DOHH2 (cell line): ENCODE results near the gene ZNF365.

Experiments
- H3F3A ChIP-seq: fragments of 200-600 bp; sonication (generic), shearing (Covaris generic); 2 replicates; pipeline ENCODE4 v1.6.0; 2016; ENCODE audit warnings: antibody characterized with exemption, mild to moderate bottlenecking; ENCODE audit not compliant: control insufficient read depth, insufficient read depth
- H3K27ac ChIP-seq: fragments of 200-600 bp; sonication (generic); 2 replicates; pipeline ENCODE4 v1.5.1; 2014; ENCODE audit warnings: low read depth, mild to moderate bottlenecking, low read length, moderate library complexity
- H3K27me3 ChIP-seq: fragments of 200-600 bp; sonication (generic); 2 replicates; pipeline ENCODE4 v1.6.1; 2014; ENCODE audit warnings: mild to moderate bottlenecking, low read length, mixed read lengths; ENCODE audit not compliant: control insufficient read depth
- H3K36me3 ChIP-seq: fragments of 200-600 bp; sonication (generic); 2 replicates; pipeline ENCODE4 v1.6.1; 2014; ENCODE audit warnings: mild to moderate bottlenecking, low read length, moderate library complexity, mixed read lengths; ENCODE audit not compliant: control insufficient read depth
- H3K4me1 ChIP-seq: fragments of 200-600 bp; sonication (generic); 2 replicates; pipeline ENCODE4 v1.6.1; 2014; ENCODE audit warnings: mild to moderate bottlenecking, low read length, mixed read lengths; ENCODE audit not compliant: control insufficient read depth
- H3K4me2 ChIP-seq: fragments of 200-600 bp; sonication (generic); 2 replicates; pipeline ENCODE4 v1.6.0; 2014; ENCODE audit warnings: mild to moderate bottlenecking, low read length, moderate library complexity
- H3K4me3 ChIP-seq: fragments of 200-600 bp; sonication (generic); 2 replicates; pipeline ENCODE4 v1.5.1; 2014; ENCODE audit warnings: mild to moderate bottlenecking, low read length, mixed read lengths
- H3K79me2 ChIP-seq: fragments of 200-600 bp; sonication (generic); 2 replicates; pipeline ENCODE4 v1.6.1; 2014; ENCODE audit warnings: mild to moderate bottlenecking, low read length, mixed read lengths; ENCODE audit not compliant: control insufficient read depth
- H3K9me2 ChIP-seq: fragments of 200-600 bp; sonication (generic); replicated peaks from 2 replicates; pipeline ENCODE4 v1.6.1; 2014; ENCODE audit warnings: mild to moderate bottlenecking, low read length, mixed read lengths; ENCODE audit not compliant: control insufficient read depth
- H3K9me3 ChIP-seq: fragments of 200-600 bp; sonication (generic); 2 replicates; pipeline ENCODE4 v1.6.1; 2014; ENCODE audit warnings: antibody characterized with exemption, low read length, mixed read lengths; ENCODE audit not compliant: control insufficient read depth, insufficient read depth
- H4K20me1 ChIP-seq: fragments of 200-600 bp; sonication (generic); 2 replicates; pipeline ENCODE4 v1.6.0; 2014; ENCODE audit warnings: low read depth, mild to moderate bottlenecking, antibody characterized with exemption, low read length, moderate library complexity; ENCODE audit not compliant: control insufficient read depth, insufficient read depth
- EZH2phosphoT487 ChIP-seq: fragments of 200-600 bp; sonication (generic); IDR thresholded peaks from 2 replicates; pipeline ENCODE4 v1.6.1; 2017; ENCODE audit warnings: borderline replicate concordance, mild to moderate bottlenecking, antibody characterized with exemption, low read length, moderate library complexity, mixed read lengths
- TF ChIP-seq, protein P1 (sequence below): fragments of 200-600 bp; sonication (generic); IDR thresholded peaks from one replicate; pipeline ENCODE4 v1.5.1; 2014; ENCODE audit warnings: antibody characterized with exemption, mild to moderate bottlenecking, low read depth, low read length; ENCODE audit not compliant: poor library complexity, severe bottlenecking

The ZNF365 gene

DNA sequence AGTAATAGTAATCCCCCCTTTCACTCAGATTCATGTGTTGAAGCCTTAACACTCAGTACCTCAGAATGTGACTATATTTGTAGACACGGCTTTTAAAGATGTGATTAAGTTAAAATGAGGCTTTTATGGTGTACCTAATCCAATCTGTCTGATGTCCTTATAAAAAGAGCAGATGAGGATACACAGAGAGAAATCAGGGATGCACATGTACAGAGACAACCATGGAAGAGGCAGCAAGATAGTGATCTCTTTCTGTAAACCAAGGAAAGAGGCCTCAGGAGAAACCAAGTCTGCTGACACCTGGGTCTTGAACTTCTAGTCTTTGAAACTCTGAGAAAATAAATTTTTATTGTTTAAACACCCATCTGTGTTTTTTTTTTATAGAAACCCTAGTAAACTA lies 44.0 kb upstream of the ZNF365 start:
- Histone ChIP-seq H3K36me3 (no peaks in the 10 kb centered on the region), H3K9me3 (no peaks in the 10 kb centered on the region), H3K27me3 (no peaks in the 10 kb centered on the region), H3K9me2 (no peaks in the 10 kb centered on the region), H3F3A (no peaks in the 10 kb centered on the region), H3K79me2 (no peaks in the 10 kb centered on the region), H3K27ac (no peak overlapping the region), H4K20me1 (no peaks in the 10 kb centered on the region), H3K4me3 (no peak overlapping the region), H3K4me2 (no peak overlapping the region), H3K4me1 (peaks cover 19% of the 10 kb centered on the region)
- TF ChIP-seq EZH2phosphoT487: no peak
- TF ChIP-seq, protein P1, sequence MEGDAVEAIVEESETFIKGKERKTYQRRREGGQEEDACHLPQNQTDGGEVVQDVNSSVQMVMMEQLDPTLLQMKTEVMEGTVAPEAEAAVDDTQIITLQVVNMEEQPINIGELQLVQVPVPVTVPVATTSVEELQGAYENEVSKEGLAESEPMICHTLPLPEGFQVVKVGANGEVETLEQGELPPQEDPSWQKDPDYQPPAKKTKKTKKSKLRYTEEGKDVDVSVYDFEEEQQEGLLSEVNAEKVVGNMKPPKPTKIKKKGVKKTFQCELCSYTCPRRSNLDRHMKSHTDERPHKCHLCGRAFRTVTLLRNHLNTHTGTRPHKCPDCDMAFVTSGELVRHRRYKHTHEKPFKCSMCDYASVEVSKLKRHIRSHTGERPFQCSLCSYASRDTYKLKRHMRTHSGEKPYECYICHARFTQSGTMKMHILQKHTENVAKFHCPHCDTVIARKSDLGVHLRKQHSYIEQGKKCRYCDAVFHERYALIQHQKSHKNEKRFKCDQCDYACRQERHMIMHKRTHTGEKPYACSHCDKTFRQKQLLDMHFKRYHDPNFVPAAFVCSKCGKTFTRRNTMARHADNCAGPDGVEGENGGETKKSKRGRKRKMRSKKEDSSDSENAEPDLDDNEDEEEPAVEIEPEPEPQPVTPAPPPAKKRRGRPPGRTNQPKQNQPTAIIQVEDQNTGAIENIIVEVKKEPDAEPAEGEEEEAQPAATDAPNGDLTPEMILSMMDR: no peak

DNA sequence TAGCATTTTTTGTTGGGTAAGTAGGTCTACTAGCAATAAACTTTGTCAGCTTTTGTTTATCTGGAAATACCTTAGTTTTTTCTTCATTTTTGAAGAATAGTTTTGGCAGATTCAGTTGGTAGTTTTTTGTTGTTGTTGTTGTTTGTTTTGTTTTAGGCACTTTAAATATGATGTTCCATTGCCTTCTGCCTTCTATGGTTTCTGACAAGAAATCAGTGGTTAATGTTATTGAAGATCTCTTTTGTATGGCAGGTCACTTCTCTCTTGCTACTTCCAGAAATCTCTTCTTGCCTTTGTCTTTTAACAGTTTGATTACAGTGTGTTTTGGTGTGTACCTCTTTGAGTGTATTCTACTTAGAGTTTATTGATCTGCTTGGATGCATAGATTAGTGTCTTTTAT lies 41.8 kb upstream of the ZNF365 start:
- Histone ChIP-seq H3K27me3 (no peaks in the 10 kb centered on the region), H3F3A (no peaks in the 10 kb centered on the region), H3K27ac (no peak overlapping the region), H3K4me3 (no peak overlapping the region), H3K79me2 (no peaks in the 10 kb centered on the region), H4K20me1 (no peaks in the 10 kb centered on the region), H3K4me2 (no peak overlapping the region), H3K4me1 (peaks cover 27% of the 10 kb centered on the region), H3K9me3 (peaks cover 3% of the 10 kb centered on the region; the same call in 1 of the 2 replicates), H3K9me2 (no peaks in the 10 kb centered on the region), H3K36me3 (no peaks in the 10 kb centered on the region)
- TF ChIP-seq, protein P1: no peak
- no peak for TF ChIP-seq EZH2phosphoT487

DNA sequence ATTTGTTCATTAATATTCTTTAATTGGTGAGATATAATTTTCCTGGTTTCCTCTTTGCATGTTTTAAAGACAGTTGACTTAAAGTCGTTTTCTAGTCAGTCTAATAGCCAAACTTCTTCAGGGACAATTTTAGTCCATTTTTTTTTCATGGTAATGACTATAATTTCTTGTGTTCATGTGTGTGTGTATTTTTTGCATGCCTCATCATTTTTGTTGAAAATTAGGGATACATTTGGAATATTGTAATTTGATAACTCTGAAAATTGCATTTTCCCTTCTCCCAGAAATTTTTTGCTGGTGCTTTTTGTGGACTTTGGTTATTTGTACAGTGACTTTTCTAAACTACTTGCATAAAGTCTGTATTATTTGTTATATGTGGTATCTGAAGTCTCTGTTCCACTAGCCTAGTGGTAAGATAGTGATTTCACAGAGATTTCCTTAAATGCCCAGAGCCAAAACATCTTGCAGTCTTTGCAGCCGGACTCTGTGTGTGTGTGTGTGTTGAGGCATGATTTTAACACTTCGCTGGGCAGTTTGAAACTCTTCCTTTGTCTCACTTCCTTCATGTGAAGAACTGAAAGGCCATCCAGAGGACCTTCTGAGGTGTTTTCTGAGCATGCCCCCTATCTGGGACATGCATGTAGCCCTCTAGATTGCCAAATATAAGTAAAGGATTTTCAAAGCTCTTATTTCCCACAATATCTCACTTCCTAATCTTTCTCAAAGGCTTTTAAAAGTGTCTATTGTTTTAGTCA lies 40.9 kb upstream of the ZNF365 start:
- no peak overlapping the region for H3K4me3 ChIP-seq
- H3K4me1 ChIP-seq: peaks cover 27% of the 10 kb centered on the region
- no peaks in the 10 kb centered on the region for H3K79me2 ChIP-seq
- no peak for TF ChIP-seq EZH2phosphoT487
- TF ChIP-seq, protein P1: no peak
- H3K9me3 ChIP-seq: peaks cover 3% of the 10 kb centered on the region; the same call in 1 of the 2 replicates
- no peaks in the 10 kb centered on the region for H4K20me1 ChIP-seq
- H3F3A ChIP-seq: no peaks in the 10 kb centered on the region
- no peak overlapping the region for H3K27ac ChIP-seq
- H3K27me3 ChIP-seq: no peaks in the 10 kb centered on the region
- no peaks in the 10 kb centered on the region for H3K36me3 ChIP-seq
- no peak overlapping the region for H3K4me2 ChIP-seq
- H3K9me2 ChIP-seq: no peaks in the 10 kb centered on the region
